GM21723 (cell line): Measurements from ENCODE around the gene LRRC43.

Experiments used
- ATAC-seq: cut with Tn5 transposase; IDR thresholded peaks from one replicate; pipeline ENCODE4 v1.9.1; 2021; ENCODE audit warnings: mild to moderate bottlenecking, moderate library complexity; ENCODE audit not compliant: unreplicated experiment

Gene LRRC43, protein sequence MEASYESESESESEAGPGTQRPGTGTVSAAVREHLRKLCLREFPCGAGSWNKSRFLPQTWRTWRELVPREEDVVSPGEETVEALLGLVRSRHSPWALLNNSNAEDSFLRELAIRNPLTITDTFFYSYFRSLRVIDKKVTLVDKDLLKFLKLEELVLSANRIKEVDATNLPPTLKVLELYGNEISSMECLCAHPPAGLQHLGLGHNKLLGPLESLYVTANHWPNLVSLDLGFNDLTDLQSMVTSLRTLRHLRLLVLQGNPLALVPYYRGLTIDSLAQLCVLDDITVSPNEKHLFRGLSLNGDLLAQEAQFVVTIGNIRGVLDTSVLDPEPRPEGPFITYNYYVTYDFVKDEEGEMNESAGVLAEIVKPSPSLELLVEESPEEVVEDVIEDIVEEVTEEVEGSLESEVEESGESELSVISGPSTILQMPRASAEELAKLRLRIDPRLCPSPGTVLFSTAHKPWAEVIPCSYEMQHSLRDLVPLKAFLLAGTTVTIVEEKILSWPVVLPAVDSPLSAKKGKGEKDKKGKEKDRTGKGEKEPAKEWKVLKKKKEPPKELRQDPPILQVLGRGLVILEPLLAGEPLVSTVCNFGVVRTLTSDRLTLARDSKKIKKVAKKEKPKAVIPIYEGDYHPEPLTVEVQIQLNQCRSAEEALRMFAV

GRCh38 chr12:122182887-122183587, at the start of gene LRRC43:
Gene LRRC43, plus strand, starts transcription at chr12:122183123. Its CDS starts 22 bp downstream, at chr12:122183145.
- no peak for ATAC-seq

GRCh38 chr12:122133192-122133950, 49.6 kb upstream of the LRRC43 start:
- no peak for ATAC-seq

GRCh38 chr12:122135437-122136031, 47.4 kb upstream of the LRRC43 start:
- ATAC-seq: no peak

- ATAC-seq: no peak
Measured at GRCh38 chr12:122137229-122137628, 45.7 kb upstream of the LRRC43 start.

DNA sequence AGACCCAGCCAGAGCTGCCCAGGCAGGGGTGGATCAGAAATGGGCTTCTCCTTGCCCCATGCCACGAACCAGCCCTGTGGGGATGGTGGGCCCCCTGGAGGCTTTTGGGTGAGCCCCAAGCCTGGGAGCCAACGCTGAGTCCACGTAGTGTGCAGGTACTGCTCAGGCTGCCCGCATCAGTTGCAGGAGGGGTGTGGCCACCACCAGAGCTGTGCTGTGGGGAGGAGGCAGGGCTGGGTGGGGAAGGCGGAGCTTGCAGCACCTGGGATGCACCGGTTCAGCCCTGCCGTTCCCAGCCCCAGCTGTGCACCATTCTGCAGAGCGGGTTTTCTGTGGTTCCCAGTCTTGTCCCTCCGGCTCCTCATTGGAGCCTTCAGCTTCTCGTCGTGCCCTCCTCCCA, 45.2 kb upstream of the LRRC43 start:
- no peak for ATAC-seq

DNA sequence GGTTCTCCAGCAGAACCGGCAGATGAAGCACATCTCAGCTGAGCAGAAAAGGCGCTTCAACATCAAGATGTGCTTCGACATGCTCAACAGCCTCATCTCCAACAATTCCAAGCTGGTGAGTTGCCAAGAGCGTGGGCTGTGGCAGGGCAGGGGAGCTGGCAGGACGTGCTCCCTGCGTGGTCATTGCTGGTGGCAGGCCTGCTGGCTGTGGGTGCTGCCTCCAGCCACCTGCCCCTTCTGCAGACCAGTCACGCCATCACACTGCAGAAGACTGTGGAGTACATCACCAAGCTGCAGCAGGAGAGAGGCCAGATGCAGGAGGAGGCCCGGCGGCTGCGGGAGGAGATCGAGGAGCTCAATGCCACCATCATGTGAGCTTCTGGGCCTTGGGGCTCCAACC, 44.7 kb upstream of the LRRC43 start:
- ATAC-seq: no peak

GRCh38 chr12:122138616-122139015, 44.3 kb upstream of the LRRC43 start:
- ATAC-seq: no peak

DNA sequence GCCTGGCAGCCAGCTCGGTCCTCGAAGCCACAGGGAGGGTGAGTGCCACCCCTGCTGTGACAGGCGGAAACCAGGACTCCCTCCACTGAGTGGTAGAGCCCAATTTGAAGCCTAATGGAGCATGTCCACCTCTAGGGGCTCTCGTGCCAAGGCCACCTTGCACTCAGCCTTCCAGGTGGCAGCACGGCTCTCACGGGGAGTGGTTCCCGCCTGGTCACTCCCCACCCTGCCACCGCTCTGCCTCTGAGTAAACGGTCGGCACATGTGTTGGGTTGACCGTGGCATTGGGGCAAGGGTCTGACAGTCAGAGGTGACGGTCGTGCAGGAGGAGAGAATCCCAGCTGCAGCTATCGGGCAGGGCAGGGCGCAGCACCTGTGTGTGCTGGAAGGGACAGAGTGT, 43.7 kb upstream of the LRRC43 start:
- ATAC-seq: no peak

DNA sequence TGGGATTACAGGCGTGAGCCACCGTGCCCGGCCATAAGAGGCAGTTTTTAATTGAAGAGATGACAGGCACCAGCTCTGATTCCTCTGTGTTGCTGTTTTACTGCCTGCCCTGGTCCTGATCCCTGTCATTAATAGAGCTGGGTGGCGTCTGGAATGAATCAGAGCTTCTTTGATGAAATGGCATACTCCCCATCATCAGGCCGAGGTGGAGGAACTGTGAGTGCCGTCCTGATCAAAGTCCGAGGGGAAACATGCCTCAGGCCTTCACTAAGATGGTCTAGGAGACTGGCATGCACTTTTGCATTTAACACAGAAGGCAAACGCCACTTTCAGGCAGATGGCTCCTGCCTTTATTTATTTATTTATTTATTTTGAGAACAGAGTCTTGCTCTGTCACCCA, 43.0 kb upstream of the LRRC43 start:
- no peak for ATAC-seq

DNA sequence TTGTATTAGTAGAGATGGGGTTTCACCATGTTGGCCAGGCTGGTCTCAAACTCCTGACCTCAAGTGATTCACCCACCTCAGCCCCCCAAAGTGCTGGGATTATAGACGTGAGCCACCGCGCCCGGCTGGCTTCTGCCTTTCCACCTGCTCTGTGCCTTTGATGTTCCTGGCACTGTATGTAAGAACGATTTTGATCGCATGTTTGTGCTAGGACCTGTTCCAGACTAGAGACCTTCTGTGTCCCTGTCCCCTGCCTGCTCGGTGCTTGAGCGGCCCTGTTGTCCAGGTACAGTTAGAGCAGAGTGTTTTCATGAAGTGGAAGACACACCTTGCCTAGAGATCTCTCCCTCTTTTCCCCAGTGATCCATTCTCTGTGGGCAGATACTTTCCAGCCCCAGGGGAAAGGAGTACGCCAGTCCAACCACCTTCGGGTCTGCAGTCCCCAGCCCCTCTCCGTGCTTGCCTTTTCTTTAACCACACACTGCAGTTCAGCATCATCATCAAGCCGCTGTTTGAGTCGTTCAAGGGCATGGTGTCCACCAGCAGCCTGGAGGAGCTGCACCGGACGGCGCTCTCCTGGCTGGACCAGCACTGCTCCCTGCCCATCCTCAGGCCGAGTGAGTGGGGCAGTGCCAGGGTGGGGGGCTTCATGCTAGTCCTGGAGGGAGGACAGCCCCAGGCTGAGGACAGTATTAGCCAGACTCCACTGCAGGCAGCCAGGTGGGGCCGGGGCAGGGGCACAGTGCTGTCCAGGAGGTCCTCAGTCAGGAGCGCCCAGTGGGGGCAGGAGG, 42.3 kb upstream of the LRRC43 start:
- no peak for ATAC-seq

- no peak for ATAC-seq
Measured at GRCh38 chr12:122141911-122142725, 40.8 kb upstream of the LRRC43 start.

GRCh38 chr12:122142857-122143256, 40.1 kb upstream of the LRRC43 start:
- ATAC-seq: no peak

- no peak for ATAC-seq
Measured at GRCh38 chr12:122144885-122145284, 38.0 kb upstream of the LRRC43 start.

GRCh38 chr12:122145505-122146330, 37.2 kb upstream of the LRRC43 start:
- no peak for ATAC-seq

GRCh38 chr12:122147514-122148290, 35.2 kb upstream of the LRRC43 start:
- ATAC-seq: no peak

DNA sequence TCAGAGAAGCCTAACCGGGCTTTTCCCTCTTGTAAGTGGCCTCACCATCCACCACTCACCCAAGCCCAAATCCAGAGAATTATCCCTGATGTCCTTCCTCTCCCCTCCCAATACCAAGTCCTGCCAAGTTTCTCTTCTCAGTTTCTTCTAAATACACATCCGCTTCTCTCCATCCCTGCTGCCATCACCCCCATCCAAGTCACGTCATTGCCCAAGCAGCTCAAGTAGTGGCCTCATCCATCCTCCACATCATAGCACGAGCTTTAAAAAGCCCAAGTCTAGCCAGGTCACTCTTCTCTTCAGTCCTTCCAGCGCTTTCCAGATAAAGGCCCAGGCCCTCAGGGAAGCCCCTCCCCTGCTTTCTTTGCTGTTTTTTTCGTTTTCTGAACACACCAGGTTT, 34.3 kb upstream of the LRRC43 start:
- no peak for ATAC-seq

DNA sequence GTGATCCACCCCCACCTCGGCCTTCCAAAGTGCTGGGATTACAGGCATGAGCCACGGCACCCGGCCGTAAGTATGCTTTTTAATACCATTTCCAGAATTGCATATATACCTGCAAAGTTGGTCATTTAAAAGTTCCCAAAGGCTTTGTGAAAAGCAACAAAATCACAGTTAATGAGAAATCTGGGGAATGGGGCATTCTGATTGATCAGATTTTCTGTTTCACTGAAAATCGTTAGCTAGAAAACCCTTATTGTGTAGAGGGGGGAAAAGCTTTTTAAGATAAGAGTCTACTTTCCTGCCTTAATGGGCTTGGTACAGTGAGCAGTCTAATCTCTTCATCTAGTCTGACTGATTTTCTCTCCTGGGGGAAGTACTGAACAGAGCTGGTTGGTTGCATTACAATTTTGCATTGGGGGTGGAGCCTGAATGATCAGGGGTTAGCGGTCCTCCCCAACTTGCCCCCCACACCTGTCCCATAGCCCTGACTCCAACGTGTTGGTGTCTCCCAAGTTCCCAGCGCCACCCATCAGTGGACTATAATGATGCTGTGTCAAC, 32.7 kb upstream of the LRRC43 start:
- no peak for ATAC-seq
